Stimulated activated CD4-positive, alpha-beta T cell treated with anti-CD3 and anti-CD28 coated beads, Interleukin-1b, Interleukin-23, amount 100 ng/mL, for 48 hours (primary cell): ENCODE measurements around the gene AP5Z1.

ENCODE experiments used
- DNase-seq: peaks from one replicate; pipeline ENCODE4 v3.0.0-alpha.2; 2020

Gene AP5Z1

GRCh38 chr7:4805110-4805983, 29.9 kb downstream of the AP5Z1 start:
- DNase-seq, result no peak

GRCh38 chr7:4805984-4806300, 30.5 kb downstream of the AP5Z1 start:
- DNase-seq, result no peak

GRCh38 chr7:4806983-4807597, 31.7 kb downstream of the AP5Z1 start:
- DNase-seq, result no peak

- DNase-seq, result no peak
These were observed 32.2 kb downstream of the AP5Z1 start for GRCh38 chr7:4807598-4808016.

GRCh38 chr7:4808026-4808425, 32.6 kb downstream of the AP5Z1 start:
- no peak for DNase-seq

- DNase-seq, result no peak
These were observed 33.1 kb downstream of the AP5Z1 start for GRCh38 chr7:4808565-4808964.

GRCh38 chr7:4809091-4809591, 33.7 kb downstream of the AP5Z1 start:
- no peak for DNase-seq

GRCh38 chr7:4809666-4810065, 34.2 kb downstream of the AP5Z1 start:
- no peak for DNase-seq

- DNase-seq, result no peak
These were observed 39.0 kb downstream of the AP5Z1 start for GRCh38 chr7:4814433-4814832.

GRCh38 chr7:4815121-4815520, 39.7 kb downstream of the AP5Z1 start:
- no peak for DNase-seq

- DNase-seq, result no peak
These were observed 40.4 kb downstream of the AP5Z1 start for GRCh38 chr7:4815609-4816418.

GRCh38 chr7:4816419-4817080, 41.1 kb downstream of the AP5Z1 start:
- no peak for DNase-seq

GRCh38 chr7:4817178-4817901, 41.9 kb downstream of the AP5Z1 start:
- DNase-seq, result no peak

GRCh38 chr7:4818000-4818794, 42.8 kb downstream of the AP5Z1 start:
- no peak for DNase-seq

GRCh38 chr7:4819560-4820404, 44.4 kb downstream of the AP5Z1 start:
- no peak for DNase-seq

GRCh38 chr7:4820405-4820966, 45.1 kb downstream of the AP5Z1 start:
- no peak for DNase-seq

GRCh38 chr7:4820967-4821471, 45.6 kb downstream of the AP5Z1 start:
- no peak for DNase-seq

GRCh38 chr7:4822677-4823076, 47.3 kb downstream of the AP5Z1 start:
- no peak for DNase-seq

- DNase-seq, result no peak
These were observed 48.2 kb downstream of the AP5Z1 start for GRCh38 chr7:4823441-4824119.
